HG02943 (cell line): ENCODE measurements around the gene PPT2.
"Not testable (repeated sequence)": the region's sequence is repeated elsewhere in the genome, so short reads cannot be mapped to it uniquely, and the experiment has no call there.

ENCODE experiments used
- ATAC-seq: cut with Tn5 transposase; IDR thresholded peaks from one replicate; pipeline ENCODE4 v1.9.1; 2021; ENCODE audit warnings: mild to moderate bottlenecking, low read depth, moderate library complexity; ENCODE audit not compliant: unreplicated experiment

Gene PPT2

DNA sequence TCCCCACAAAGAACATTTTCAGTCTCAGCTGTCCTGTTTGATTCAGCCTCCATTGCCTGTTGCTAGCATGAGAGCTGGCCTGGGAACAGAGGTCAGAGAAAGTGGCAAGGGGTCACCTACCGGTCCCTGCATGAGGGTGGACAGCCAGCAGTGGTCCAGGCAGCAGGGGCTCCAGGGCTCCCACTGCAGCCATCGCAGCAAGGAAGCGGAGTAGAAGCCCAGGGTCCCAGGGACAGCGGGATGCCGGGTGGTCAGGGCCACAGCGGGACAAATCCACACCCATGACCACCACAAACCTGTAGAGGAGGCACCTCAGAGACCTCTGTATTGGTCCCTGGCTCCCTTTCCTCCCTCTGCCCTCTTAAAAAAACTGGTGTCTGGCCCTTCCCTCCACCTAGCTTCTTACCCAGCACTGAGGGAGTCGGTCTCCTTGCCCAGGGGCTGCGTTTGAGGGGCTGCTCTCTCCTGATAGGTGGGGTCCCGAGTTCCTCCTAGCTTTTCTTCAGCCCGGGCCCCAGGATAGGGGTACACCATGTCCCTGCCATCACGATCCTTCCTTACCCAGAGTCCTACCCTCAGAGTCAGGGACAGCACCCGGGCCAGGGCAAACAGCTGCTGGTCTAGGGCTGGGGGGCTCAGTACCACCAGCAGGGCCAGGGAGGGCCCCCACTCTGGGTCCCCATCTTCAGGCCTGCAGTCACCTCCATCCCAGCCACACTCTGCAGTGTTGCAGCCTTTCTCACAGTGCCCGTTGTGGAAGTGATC, 47.0 kb downstream of the PPT2 start:
- ATAC-seq = no peak

DNA sequence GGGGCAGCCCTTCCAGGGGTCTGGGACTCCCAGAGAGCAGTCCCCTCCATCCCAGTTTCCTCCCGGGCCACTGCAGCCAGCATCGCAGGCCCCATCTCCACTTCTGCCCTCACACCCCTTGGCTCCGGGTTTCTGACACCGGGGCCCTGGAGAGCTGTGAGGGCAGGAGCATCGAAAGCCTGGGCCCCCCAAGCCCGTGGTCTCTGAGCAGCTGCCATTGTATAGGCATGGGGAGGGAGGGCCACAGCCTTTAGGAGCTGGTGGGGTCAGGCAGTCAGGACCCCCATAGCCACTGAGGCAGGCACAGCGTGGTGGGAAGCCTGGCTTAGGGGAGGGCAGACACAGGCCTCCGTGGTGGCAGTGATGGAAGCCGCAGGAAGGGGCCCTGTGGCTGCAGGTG, 48.2 kb downstream of the PPT2 start:
- ATAC-seq = no peak

GRCh38 chr6:32203426-32204267, 49.7 kb downstream of the PPT2 start:
- no peak for ATAC-seq

DNA sequence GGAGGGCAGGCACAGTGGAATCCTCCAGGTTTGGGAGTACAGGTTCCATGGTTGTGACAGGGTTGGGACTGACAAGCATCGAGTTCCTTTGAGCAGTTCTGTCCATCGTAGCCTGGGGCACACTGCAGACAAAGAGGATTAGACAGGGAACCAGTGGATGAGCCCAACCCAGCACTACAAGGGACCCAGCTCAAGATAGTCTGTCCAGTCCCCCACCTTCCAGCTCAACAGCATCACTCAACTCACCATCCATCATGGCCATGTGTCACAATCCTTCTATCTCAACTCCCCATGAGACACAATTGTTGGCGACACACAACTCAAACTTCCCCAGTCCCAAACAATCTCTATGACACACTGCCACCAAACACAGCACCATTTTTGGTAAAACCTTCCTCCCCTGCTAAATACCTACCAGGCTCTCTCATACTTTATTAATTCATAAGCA, 50.4 kb downstream of the PPT2 start:
- ATAC-seq = no peak

- ATAC-seq = no peak
Observed at GRCh38 chr6:32208996-32209395, 55.1 kb downstream of the PPT2 start.

GRCh38 chr6:32210191-32210601, 56.3 kb downstream of the PPT2 start:
- ATAC-seq = no peak

DNA sequence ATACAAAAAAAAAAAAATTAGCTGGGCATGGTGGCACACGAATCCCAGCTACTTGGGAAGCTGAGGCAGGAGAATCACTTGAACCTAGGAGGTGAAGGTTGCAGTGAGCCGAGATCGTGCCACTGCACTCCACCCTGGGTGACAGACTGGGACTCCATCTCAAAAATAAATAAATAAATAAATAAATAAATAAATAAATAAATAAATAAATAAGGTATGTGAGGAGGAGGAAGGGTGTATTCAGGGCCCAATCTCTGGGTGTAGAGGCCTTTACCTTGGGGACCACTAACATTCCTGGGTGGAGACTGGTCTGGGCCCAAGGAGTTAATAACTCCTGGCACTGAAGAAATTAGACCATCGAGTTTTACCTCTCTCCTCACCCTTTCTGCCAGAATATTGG, 57.5 kb downstream of the PPT2 start:
- not testable (repeated sequence) for ATAC-seq

GRCh38 chr6:32212076-32212760, 58.3 kb downstream of the PPT2 start:
- ATAC-seq = no peak
